GM18507 (cell line): ENCODE results near the gene DNMT1.
"Not testable (repeated sequence)": the region's sequence is repeated elsewhere in the genome, so short reads cannot be mapped to it uniquely, and the experiment has no call there.

Experiments used
- DNase-seq: peaks from one replicate; pipeline ENCODE4 v3.0.0; 2011; ENCODE audit warnings: low read depth; ENCODE audit not compliant: insufficient read length; ENCODE audit errors: extremely low spot score
- FAIRE-seq: peaks from 2 replicates; lab custom pipeline; 2011; peaks lifted over from hg19 to GRCh38; lab: Jason Lieb, UNC

Gene DNMT1

DNA sequence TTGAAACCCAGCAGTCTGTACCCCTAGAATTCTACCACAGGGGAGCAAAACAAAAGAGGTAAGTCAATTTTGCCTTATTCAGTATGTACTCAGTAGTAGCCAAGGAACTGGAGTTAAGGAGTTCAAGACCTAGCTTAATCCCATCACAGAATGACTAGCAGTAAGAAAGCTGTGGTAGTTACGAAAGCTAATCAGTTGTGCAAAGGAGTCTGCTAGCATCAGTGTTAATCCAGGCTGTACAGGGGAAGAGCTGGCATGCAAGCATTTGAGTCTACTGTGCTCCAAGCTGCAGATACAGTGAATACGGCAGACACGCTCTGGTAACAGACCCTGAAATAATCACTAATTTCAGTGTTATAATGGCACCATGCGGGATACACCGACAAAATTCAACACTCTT lies 4.7 kb downstream of the DNMT1 start:
- DNase-seq (no peak), FAIRE-seq (no peak)

- no peak for FAIRE-seq
- no peak for DNase-seq
These were observed 5.1 kb downstream of the DNMT1 start for GRCh38 chr19:10189616-10190015.

- FAIRE-seq (no peak), DNase-seq (no peak)
These were observed 7.4 kb downstream of the DNMT1 start for GRCh38 chr19:10187315-10187714.

GRCh38 chr19:10184636-10185035 lies 10.1 kb downstream of the DNMT1 start:
- DNase-seq (no peak), FAIRE-seq (no peak)

- FAIRE-seq (no peak), DNase-seq (no peak)
These were observed 10.8 kb downstream of the DNMT1 start for GRCh38 chr19:10183926-10184325.

GRCh38 chr19:10182847-10183246 lies 11.9 kb downstream of the DNMT1 start:
- FAIRE-seq (no peak), DNase-seq (no peak)

DNA sequence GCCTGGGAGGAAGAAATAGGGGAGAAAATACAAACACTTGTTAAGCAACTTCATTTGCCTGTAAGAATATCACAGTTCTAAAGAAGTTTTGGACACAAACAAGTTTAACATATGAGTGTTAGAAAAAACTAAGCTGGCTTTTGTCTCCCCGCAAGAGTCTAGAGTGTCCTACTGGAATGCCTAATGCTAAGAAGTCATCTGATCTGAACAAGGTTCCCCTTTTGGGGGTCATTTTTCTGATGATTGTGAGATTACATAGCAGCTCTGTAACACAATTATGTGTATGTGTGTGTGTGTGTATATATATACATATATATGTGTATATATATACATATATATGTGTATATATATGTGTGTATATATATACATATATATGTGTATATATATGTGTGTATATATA lies 12.7 kb downstream of the DNMT1 start:
- FAIRE-seq (no peak), DNase-seq (no peak)

GRCh38 chr19:10180459-10180858 lies 14.3 kb downstream of the DNMT1 start:
- FAIRE-seq: no peak

GRCh38 chr19:10180024-10180423 lies 14.7 kb downstream of the DNMT1 start:
- not testable (repeated sequence) for FAIRE-seq, DNase-seq

More at GRCh38 chr19:10180459-10180858, 14.3 kb downstream of the DNMT1 start:
- no peak for DNase-seq

- no peak for FAIRE-seq
- no peak for DNase-seq
These were observed 21.2 kb downstream of the DNMT1 start for GRCh38 chr19:10173527-10173926.

DNA sequence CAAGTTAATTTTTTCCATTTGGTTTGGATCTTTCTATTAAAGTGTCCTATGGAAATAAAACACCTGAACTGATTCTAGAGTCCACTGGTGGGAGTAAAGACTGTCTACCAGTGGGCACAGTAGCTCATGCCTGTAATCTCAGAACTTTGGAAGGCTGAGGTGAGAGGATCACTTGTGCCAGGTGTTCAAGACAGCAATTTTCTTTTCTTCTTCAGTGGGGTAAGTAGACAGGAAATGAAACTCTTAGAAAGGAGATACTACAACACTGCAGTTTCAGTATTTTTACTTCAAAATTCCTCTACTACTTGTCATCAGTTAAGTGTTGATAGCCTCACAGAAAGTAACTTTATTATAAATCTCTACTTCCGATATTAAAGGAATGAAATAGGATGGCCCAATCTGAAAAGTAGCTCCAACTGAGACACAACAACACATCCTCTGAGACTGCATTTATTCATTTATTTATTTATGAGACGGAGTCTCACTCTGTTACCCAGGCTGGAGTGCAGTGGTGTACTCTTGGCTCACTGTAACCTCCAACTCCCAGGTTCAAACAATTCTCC lies 26.3 kb downstream of the DNMT1 start:
- DNase-seq (no peak), FAIRE-seq (peak; percentile 29)

- DNase-seq (no peak), FAIRE-seq (no peak)
These were observed 27.3 kb downstream of the DNMT1 start for GRCh38 chr19:10167459-10167858.

DNA sequence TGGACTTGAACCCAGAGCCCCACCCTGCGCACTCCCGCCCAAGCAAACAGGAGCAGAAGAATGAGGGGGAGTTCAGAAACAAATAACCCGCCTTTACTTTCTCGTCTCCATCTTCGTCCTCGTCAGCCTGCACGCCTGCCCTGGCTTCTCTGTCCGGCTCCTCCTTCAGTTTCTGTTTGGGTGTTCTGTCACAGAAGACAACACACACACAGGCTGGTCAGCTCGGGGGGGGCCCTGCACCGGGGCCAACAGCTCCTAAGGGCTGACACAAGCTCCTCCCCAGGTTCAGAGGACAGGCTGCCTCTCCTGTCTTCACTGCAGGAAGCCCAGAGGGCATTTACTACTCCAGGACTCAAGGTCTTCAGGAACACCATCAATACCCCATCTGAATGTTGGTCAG lies 28.3 kb downstream of the DNMT1 start:
- not testable (repeated sequence) for FAIRE-seq, DNase-seq

GRCh38 chr19:10166046-10166445 lies 28.7 kb downstream of the DNMT1 start:
- no peak for FAIRE-seq
- DNase-seq: no peak

DNA sequence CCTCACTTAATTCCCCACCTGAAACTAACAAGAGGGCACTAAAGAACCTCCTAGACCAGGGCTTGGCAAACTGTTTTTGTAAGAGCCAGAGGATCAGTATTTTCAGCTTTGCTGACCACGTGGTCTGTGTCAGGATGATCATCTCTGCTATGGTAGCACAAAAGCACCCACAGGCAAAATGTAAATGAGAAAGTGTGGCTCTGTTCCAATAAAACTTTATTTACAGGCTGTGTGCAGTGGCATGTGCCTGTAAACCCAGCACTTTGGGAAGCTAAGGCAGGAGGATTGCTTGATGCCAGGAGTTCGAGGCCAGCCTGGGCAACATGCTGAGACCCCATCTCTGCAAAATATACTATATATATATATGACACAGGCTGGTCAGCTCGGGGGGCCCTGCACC lies 31.2 kb downstream of the DNMT1 start:
- DNase-seq: no peak
- no peak for FAIRE-seq

DNA sequence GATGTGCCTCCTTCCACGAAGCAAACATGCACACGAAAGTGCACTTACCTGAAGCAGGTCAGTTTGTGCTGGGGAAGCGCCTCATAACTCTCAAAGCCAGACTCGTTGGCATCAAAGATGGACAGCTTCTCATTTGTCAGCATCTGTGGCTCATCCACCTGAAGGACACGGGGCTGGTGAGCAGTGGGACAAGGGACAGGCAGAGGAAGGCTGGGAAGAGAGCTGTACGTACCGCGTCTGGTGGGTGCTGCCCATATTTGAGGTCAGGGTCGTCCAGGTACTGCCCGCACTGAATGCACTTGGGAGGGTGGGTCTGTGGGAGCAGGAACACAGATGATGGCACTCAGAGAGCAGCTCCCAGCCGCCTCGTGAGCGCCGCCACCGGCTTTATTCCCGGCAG lies 35.1 kb downstream of the DNMT1 start:
- no peak for DNase-seq
- FAIRE-seq: no peak

DNA sequence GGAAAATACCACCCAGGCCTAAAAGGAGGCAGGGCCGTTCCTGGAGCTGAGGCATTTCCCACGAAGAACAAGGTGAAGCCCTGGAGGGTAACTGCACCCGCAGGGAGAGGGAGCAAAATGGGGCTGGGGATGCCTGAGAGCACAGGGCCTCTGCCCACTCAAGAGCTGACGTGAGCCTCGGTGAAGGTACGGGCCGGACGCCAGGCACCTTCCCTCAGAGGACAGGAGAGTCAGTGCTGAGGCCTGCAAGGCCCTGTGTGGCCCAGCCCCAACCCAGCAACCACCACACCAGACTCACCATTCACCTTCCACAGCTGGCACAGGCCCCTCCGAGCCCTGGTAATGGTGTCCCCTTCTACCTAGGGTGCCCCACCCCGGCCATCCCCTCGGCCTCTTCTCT lies 36.3 kb downstream of the DNMT1 start:
- FAIRE-seq: no peak
- no peak for DNase-seq

DNA sequence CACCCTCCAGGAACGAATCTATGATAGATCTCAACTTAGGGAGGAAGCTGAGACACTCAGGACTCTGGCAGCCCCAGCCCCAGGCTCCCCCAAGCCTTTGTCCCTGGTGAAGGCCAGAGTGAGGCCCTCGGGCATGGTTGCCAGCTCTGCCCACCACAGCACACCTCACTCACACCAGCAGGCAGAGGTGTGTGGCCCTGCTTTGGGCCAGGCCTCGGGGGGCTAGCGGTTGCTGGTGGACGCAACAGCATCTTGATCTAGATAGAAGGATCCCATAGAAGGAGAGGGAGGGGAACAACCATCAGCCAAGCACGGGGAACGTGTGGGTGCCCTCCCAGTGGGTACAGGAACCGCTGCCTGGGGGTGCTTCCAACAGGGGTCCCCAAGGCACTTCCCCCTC lies 36.7 kb downstream of the DNMT1 start:
- no peak for DNase-seq
- FAIRE-seq: no peak

DNA sequence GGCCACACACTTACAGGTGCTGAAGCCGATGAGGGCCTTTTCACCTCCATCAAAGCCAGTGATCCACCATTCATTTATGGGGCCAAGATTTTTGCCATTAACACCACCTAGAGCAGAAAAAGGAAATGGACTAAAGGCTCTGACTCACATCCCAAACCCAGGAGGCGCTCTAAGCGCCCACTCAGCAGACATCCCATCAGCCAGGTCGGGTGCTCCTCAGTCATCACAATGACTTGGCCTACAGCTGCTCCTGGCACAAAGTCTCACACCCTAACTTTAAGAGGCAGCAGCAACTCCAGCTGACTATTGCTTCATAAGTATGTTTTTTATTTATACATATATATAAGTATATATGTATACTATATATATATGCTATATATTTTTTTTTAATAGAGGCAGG lies 38.9 kb downstream of the DNMT1 start:
- no peak for DNase-seq
- FAIRE-seq: no peak

DNA sequence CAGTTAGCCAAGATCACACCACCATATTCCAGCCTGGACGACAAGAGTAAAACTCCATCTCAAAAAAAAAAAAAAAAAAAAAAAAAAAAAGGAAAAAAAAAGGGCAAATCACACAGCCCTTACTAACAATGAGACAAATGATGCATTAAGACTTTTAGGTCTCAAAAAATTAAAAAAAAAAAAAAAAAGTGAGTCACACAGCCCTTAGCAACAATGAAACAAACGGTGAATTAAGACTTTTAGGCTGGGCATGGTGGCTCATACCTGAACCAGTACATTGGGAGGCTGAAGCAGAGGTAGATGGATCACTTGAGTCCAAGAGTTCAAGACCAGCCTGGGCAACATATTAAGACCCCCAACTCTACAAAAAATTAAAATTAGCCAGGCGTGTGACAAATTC lies 42.7 kb downstream of the DNMT1 start:
- DNase-seq (no peak), FAIRE-seq (no peak)

- DNase-seq (no peak), FAIRE-seq (no peak)
These were observed 43.2 kb downstream of the DNMT1 start for GRCh38 chr19:10151521-10151920.

GRCh38 chr19:10149427-10149826 lies 45.3 kb downstream of the DNMT1 start:
- DNase-seq: no peak
- no peak for FAIRE-seq
